ENCODE results near the gene CREB5. TPM values are rescaled to one million over a fixed set of nuclear protein-coding genes. Genes with fewer than 3 reads are reported as not detected.

CREB5 gene
- total and polyA plus RNA-seq, 2 experiments from 2014 or later, result 2.4 to 4.4 TPM

- TF ChIP-seq ZNF462 (CRISPR knock-in tag; IDR thresholded peaks at IDR 0.05), result no peak
- TF ChIP-seq EZH2 (IDR thresholded peaks at IDR 0.05; ENCODE audit: low read depth, unreplicated experiment), result no peak
- TF ChIP-seq JUNB (IDR thresholded peaks at IDR 0.05; ENCODE audit: unreplicated experiment), result no peak
- no peak for TF ChIP-seq ZNF331 (CRISPR knock-in tag; IDR thresholded peaks at IDR 0.05; ENCODE audit: low read depth)
These were observed 213.1 kb downstream of the CREB5 start (continued) for GRCh38 chr7:28625432-28625831.

GRCh38 chr7:28626221-28626620 is 213.9 kb downstream of the CREB5 start:
- H3K9me2 ChIP-seq (ENCODE audit: insufficient read depth), result peaks cover 3% of the 10 kb centered on the region; the same call in 1 of the 2 replicates
- H3F3A ChIP-seq (replicated peaks; ENCODE audit: low read depth), result no peaks in the 10 kb centered on the region
- no peak overlapping the region for H3K4me2 ChIP-seq
- no peak overlapping the region for H3K4me3 ChIP-seq
- TF ChIP-seq CREB1 (CRISPR knock-in tag; IDR thresholded peaks at IDR 0.05; ENCODE audit: low read depth), result no peak
- TF ChIP-seq POLR2AphosphoS5 (IDR thresholded peaks at IDR 0.05; ENCODE audit: low read depth), result no peak
- TF ChIP-seq EZH2 (IDR thresholded peaks at IDR 0.05; ENCODE audit: low read depth, unreplicated experiment), result no peak
- no peak for TF ChIP-seq ZNF114 (CRISPR knock-in tag; IDR thresholded peaks at IDR 0.05)
- TF ChIP-seq, protein P1, sequence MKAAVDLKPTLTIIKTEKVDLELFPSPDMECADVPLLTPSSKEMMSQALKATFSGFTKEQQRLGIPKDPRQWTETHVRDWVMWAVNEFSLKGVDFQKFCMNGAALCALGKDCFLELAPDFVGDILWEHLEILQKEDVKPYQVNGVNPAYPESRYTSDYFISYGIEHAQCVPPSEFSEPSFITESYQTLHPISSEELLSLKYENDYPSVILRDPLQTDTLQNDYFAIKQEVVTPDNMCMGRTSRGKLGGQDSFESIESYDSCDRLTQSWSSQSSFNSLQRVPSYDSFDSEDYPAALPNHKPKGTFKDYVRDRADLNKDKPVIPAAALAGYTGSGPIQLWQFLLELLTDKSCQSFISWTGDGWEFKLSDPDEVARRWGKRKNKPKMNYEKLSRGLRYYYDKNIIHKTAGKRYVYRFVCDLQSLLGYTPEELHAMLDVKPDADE (IDR thresholded peaks at IDR 0.05), result no peak
- no peak for DNase-seq (ENCODE audit: low spot score)
- Mint-ChIP-seq H3K9me3 (no peaks in the 10 kb centered on the region), H3K36me3 (ENCODE audit: low read depth) (no peaks in the 10 kb centered on the region), H3K4me1 (peaks cover 13% of the 10 kb centered on the region), H3K27ac (no peak overlapping the region), H3K27me3 (ENCODE audit: insufficient read depth, low read depth, poor library complexity) (no peaks in the 10 kb centered on the region), H3K4me3 (no peak overlapping the region)
- ATAC-seq, result no peak
- no peak overlapping the region for H3K27ac ChIP-seq (ENCODE audit: low read depth)
- H3K36me3 ChIP-seq (ENCODE audit: insufficient read depth), result no peaks in the 10 kb centered on the region
- peaks cover 9% of the 10 kb centered on the region for H3K4me1 ChIP-seq (ENCODE audit: insufficient read depth)
- no peaks in the 10 kb centered on the region for H4K20me1 ChIP-seq (replicated peaks; ENCODE audit: insufficient read depth)
- H3K27me3 ChIP-seq (ENCODE audit: insufficient read depth), result no peaks in the 10 kb centered on the region
- peak overlapping the region; percentile 53; the same call in 1 of the 2 replicates for H2AFZ ChIP-seq
- no peaks in the 10 kb centered on the region for H3K79me2 ChIP-seq (replicated peaks; ENCODE audit: insufficient read depth)
